Neural cell (in vitro differentiated cells): ENCODE data around the gene CCNG2. TPM values are rescaled to one million over a fixed set of nuclear protein-coding genes. Genes with fewer than 3 reads are reported as not detected.

Experiments used
- H2AFZ ChIP-seq: fragments of 200-600, 300-800 bp; sonication (generic), shearing (Covaris generic); 2 replicates; pipeline ENCODE4 v1.6.0; 2014; ENCODE audit warnings: low read depth, mild to moderate bottlenecking, antibody characterized with exemption, low read length, moderate library complexity
- H3F3A ChIP-seq: fragments of 200-600 bp; shearing (Covaris generic); 2 replicates; pipeline ENCODE4 v1.6.1; 2016; ENCODE audit warnings: mild to moderate bottlenecking, moderate library complexity, mixed read lengths, antibody characterized with exemption, low read length; ENCODE audit not compliant: insufficient read depth, poor library complexity, severe bottlenecking
- H3K27ac ChIP-seq: fragments of 200-600, 300-800 bp; sonication (generic), shearing (Covaris generic); 2 replicates; pipeline ENCODE4 v1.5.1; 2014; ENCODE audit warnings: mild to moderate bottlenecking, low read length, moderate library complexity
- H3K27me3 ChIP-seq: fragments of 300-800, 200-600 bp; sonication (generic), shearing (Covaris generic); 2 replicates; pipeline ENCODE4 v1.6.0; 2014; ENCODE audit warnings: mild to moderate bottlenecking, low read depth, low read length, moderate library complexity; ENCODE audit not compliant: insufficient read depth
- H3K36me3 ChIP-seq: fragments of 300-800, 200-600 bp; sonication (generic), shearing (Covaris generic); 2 replicates; pipeline ENCODE4 v1.5.1; 2014; ENCODE audit warnings: mild to moderate bottlenecking, antibody characterized with exemption, low read length, moderate library complexity; ENCODE audit not compliant: insufficient read depth
- H3K4me2 ChIP-seq: fragments of 300-800, 200-600 bp; sonication (generic), shearing (Covaris generic); 2 replicates; pipeline ENCODE4 v1.6.0; 2014; ENCODE audit warnings: mild to moderate bottlenecking, low read length
- H3K4me3 ChIP-seq: fragments of 300-800, 200-600 bp; sonication (generic), shearing (Covaris generic); 2 replicates; pipeline ENCODE4 v1.5.1; 2014; ENCODE audit warnings: mild to moderate bottlenecking, low read length, moderate library complexity
- H3K79me2 ChIP-seq: fragments of 200-600 bp; shearing (Covaris generic); replicated peaks from 2 replicates; pipeline ENCODE4 v1.6.0; 2014; ENCODE audit warnings: mild to moderate bottlenecking, low read length, moderate library complexity; ENCODE audit not compliant: insufficient read depth
- H3K9ac ChIP-seq: fragments of 300-800, 200-600 bp; sonication (generic), shearing (Covaris generic); 2 replicates; pipeline ENCODE4 v1.6.1; 2016; ENCODE audit warnings: mild to moderate bottlenecking, low read length, mixed read lengths
- H3K9me2 ChIP-seq: fragments of 200-600 bp; shearing (Covaris generic); 2 replicates; pipeline ENCODE4 v1.6.1; 2016; ENCODE audit warnings: mild to moderate bottlenecking, low read length, mixed read lengths; ENCODE audit not compliant: insufficient read depth
- H3K9me3 ChIP-seq: fragments of 200-600, 300-800 bp; sonication (generic), shearing (Covaris generic); 2 replicates; pipeline ENCODE4 v1.6.1; 2016; ENCODE audit warnings: mild to moderate bottlenecking, mixed run types, low read length, moderate library complexity, mixed read lengths
- H4K20me1 ChIP-seq: fragments of 200-600 bp; shearing (Covaris generic); 2 replicates; pipeline ENCODE4 v1.6.1; 2016; ENCODE audit warnings: mild to moderate bottlenecking, mixed run types; ENCODE audit not compliant: insufficient read depth
- EP300 ChIP-seq: fragments of 450-650 bp; conservative IDR thresholded peaks from 2 replicates; pipeline ENCODE4 v1.6.1; 2014; ENCODE audit warnings: antibody characterized with exemption, mild to moderate bottlenecking, moderate library complexity; ENCODE audit not compliant: poor library complexity, severe bottlenecking
- EZH2 ChIP-seq: fragments of 200-600, 300-800 bp; shearing (Covaris generic), sonication (generic); IDR thresholded peaks from 2 replicates; pipeline ENCODE4 v1.6.1; 2014; ENCODE audit warnings: antibody characterized with exemption, low read length, borderline replicate concordance, mild to moderate bottlenecking; ENCODE audit not compliant: insufficient read depth, poor library complexity, severe bottlenecking
- MXI1 ChIP-seq: fragments of 450-650 bp; conservative IDR thresholded peaks from 2 replicates; pipeline ENCODE4 v1.6.1; 2014; ENCODE audit warnings: antibody characterized with exemption, mild to moderate bottlenecking; ENCODE audit not compliant: poor library complexity, severe bottlenecking
- POLR2AphosphoS5 ChIP-seq: IDR thresholded peaks from 2 replicates; pipeline ENCODE4 v1.6.1; 2012
- RAD21 ChIP-seq: fragments of 450-650 bp; conservative IDR thresholded peaks from 2 replicates; pipeline ENCODE4 v1.6.1; 2014; ENCODE audit warnings: antibody characterized with exemption, mild to moderate bottlenecking, moderate library complexity
- SMC3 ChIP-seq: fragments of 450-650 bp; conservative IDR thresholded peaks from 2 replicates; pipeline ENCODE4 v1.6.1; 2014; ENCODE audit warnings: antibody characterized with exemption, mild to moderate bottlenecking, moderate library complexity; ENCODE audit not compliant: poor library complexity
- TAF1 ChIP-seq: IDR thresholded peaks from 2 replicates; pipeline ENCODE4 v1.6.1; 2012; ENCODE audit warnings: low read depth
- polyA plus RNA-seq: library from polyadenylated mRNA; depleted of rRNA; stranded (reverse); fragments of >200 nt; gene quantifications from 2 replicates; pipeline ENCODE4 v1.2.3, GENCODE V29; 2014
- TF ChIP-seq, protein P1 (sequence below): IDR thresholded peaks from 2 replicates; pipeline ENCODE4 v1.6.1; 2012; ENCODE audit warnings: borderline replicate concordance
- TF ChIP-seq, protein P2 (sequence below): fragments of 450-650 bp; IDR thresholded peaks from 2 replicates; pipeline ENCODE4 v1.5.1; 2014; ENCODE audit warnings: antibody characterized with exemption, mild to moderate bottlenecking, moderate library complexity; ENCODE audit not compliant: poor library complexity, severe bottlenecking

Gene CCNG2
- polyA plus RNA-seq, 1 donor from 2014 or later = 132 TPM

DNA sequence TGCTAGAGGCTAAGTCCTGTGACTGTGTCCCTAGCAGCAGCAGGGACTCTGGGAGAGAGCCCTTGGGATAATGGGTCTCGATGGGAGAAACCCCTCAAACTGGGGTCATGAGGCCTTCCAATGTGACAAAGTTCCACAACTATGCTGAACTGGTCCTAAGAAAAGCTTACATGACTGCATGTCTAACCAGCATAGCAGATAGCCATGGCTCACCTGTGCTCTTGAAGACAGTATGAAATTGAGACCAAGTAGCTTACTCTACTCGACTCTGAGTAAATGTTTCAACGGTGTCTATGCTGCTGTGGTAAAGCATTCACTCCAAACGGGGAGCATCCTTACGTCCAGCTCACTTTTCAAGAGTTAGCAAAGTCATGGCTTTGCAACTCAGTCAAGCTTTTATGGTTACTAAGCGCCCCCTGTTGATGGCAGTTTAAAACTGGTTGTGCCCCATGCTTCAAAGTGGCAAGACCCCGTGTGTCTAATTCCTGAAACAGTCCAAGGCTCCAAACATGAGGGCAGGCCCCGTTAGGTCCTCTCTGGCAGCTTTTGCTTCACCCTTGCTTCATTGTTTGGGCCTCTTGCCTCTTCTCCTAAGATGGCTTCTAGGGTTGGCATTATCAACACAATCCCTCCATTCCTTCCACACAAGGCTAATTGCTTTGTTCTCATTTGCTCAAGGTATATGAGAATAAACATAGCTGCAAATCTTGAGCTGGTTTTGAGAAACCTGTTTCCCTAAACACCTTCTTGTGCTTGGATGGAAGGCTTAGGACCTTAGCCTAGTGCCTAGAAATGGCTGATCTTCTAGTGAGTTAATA, 46.6 kb downstream of the CCNG2 start:
- no peaks in the 10 kb centered on the region for H3K79me2 ChIP-seq
- H3K9me3 ChIP-seq = no peaks in the 10 kb centered on the region
- no peaks in the 10 kb centered on the region for H3K9me2 ChIP-seq
- H3K27ac ChIP-seq = no peak overlapping the region
- H4K20me1 ChIP-seq = no peaks in the 10 kb centered on the region
- no peaks in the 10 kb centered on the region for H3K27me3 ChIP-seq
- no peak overlapping the region for H3K4me3 ChIP-seq
- H3K4me2 ChIP-seq = no peak overlapping the region
- TF ChIP-seq RAD21 (peak; percentile 69), EZH2 (no peak), SMC3 (peak; percentile 65), MXI1 (no peak), TAF1 (no peak)
- TF ChIP-seq, protein P1, sequence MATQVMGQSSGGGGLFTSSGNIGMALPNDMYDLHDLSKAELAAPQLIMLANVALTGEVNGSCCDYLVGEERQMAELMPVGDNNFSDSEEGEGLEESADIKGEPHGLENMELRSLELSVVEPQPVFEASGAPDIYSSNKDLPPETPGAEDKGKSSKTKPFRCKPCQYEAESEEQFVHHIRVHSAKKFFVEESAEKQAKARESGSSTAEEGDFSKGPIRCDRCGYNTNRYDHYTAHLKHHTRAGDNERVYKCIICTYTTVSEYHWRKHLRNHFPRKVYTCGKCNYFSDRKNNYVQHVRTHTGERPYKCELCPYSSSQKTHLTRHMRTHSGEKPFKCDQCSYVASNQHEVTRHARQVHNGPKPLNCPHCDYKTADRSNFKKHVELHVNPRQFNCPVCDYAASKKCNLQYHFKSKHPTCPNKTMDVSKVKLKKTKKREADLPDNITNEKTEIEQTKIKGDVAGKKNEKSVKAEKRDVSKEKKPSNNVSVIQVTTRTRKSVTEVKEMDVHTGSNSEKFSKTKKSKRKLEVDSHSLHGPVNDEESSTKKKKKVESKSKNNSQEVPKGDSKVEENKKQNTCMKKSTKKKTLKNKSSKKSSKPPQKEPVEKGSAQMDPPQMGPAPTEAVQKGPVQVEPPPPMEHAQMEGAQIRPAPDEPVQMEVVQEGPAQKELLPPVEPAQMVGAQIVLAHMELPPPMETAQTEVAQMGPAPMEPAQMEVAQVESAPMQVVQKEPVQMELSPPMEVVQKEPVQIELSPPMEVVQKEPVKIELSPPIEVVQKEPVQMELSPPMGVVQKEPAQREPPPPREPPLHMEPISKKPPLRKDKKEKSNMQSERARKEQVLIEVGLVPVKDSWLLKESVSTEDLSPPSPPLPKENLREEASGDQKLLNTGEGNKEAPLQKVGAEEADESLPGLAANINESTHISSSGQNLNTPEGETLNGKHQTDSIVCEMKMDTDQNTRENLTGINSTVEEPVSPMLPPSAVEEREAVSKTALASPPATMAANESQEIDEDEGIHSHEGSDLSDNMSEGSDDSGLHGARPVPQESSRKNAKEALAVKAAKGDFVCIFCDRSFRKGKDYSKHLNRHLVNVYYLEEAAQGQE = no peak
- TF ChIP-seq, protein P2, sequence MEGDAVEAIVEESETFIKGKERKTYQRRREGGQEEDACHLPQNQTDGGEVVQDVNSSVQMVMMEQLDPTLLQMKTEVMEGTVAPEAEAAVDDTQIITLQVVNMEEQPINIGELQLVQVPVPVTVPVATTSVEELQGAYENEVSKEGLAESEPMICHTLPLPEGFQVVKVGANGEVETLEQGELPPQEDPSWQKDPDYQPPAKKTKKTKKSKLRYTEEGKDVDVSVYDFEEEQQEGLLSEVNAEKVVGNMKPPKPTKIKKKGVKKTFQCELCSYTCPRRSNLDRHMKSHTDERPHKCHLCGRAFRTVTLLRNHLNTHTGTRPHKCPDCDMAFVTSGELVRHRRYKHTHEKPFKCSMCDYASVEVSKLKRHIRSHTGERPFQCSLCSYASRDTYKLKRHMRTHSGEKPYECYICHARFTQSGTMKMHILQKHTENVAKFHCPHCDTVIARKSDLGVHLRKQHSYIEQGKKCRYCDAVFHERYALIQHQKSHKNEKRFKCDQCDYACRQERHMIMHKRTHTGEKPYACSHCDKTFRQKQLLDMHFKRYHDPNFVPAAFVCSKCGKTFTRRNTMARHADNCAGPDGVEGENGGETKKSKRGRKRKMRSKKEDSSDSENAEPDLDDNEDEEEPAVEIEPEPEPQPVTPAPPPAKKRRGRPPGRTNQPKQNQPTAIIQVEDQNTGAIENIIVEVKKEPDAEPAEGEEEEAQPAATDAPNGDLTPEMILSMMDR = peak; percentile 64
- no peaks in the 10 kb centered on the region for H3K36me3 ChIP-seq
- H2AFZ ChIP-seq = no peak overlapping the region
- no peaks in the 10 kb centered on the region for H3F3A ChIP-seq
- H3K9ac ChIP-seq = no peak overlapping the region

DNA sequence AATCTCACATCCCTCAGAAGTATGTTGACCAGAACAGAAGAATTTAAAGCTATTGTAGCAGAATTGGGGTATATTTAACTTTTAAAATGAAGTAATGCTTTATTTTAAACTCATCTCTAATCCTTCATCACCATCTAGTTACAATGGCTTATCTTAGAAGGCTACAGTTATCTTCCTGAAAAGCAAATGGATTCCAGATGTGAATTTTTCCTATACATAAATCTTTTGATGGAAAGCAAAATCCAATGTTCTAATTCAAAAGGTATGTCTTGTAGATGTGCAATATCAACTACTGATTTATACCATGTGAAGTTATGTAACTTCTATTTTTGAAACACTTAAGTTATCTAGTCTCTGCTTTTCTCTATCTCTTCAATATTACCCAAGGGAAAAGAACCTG, 47.6 kb downstream of the CCNG2 start:
- H4K20me1 ChIP-seq = no peaks in the 10 kb centered on the region
- no peak overlapping the region for H2AFZ ChIP-seq
- H3K27me3 ChIP-seq = no peaks in the 10 kb centered on the region
- TF ChIP-seq EP300 = no peak
- no peak for TF ChIP-seq MXI1
- TF ChIP-seq SMC3 = no peak
- TF ChIP-seq, protein P1 = no peak
- TF ChIP-seq EZH2 = no peak
- TF ChIP-seq, protein P2 = no peak
- no peak for TF ChIP-seq TAF1
- no peak for TF ChIP-seq RAD21
- no peak for TF ChIP-seq POLR2AphosphoS5
- no peaks in the 10 kb centered on the region for H3K9me2 ChIP-seq
- H3K4me2 ChIP-seq = no peak overlapping the region
- H3K9ac ChIP-seq = no peak overlapping the region
- no peaks in the 10 kb centered on the region for H3K36me3 ChIP-seq
- H3F3A ChIP-seq = no peaks in the 10 kb centered on the region
- H3K4me3 ChIP-seq = no peak overlapping the region
- H3K79me2 ChIP-seq = no peaks in the 10 kb centered on the region
- H3K27ac ChIP-seq = no peak overlapping the region
- H3K9me3 ChIP-seq = no peaks in the 10 kb centered on the region
